HG02884 (cell line): ENCODE results near the gene ATP5ME.

Experiments used
- ATAC-seq: cut with Tn5 transposase; IDR thresholded peaks from one replicate; pipeline ENCODE4 v1.9.1; 2021; ENCODE audit warnings: mild to moderate bottlenecking, moderate library complexity; ENCODE audit not compliant: unreplicated experiment

Gene ATP5ME

GRCh38 chr4:623914-624566 is 50.0 kb downstream of the ATP5ME start:
- no peak for ATAC-seq

- ATAC-seq, result no peak
Observed at GRCh38 chr4:622996-623913, 50.8 kb downstream of the ATP5ME start.
